Stimulated activated CD8-positive, alpha-beta memory T cell treated with anti-CD3 and anti-CD28 coated beads, Interleukin-7, amount 100 ng/mL, for 48 hours (primary cell): Measurements from ENCODE around the gene VWA8.

Experiments
- DNase-seq, 2 donors: peaks; one replicate each; pipeline ENCODE4 v3.0.0-alpha.2; 2020; ENCODE audit warnings: low read depth in 1 of 2; ENCODE audit errors: extremely low read depth in 1 of 2

Gene VWA8

DNA sequence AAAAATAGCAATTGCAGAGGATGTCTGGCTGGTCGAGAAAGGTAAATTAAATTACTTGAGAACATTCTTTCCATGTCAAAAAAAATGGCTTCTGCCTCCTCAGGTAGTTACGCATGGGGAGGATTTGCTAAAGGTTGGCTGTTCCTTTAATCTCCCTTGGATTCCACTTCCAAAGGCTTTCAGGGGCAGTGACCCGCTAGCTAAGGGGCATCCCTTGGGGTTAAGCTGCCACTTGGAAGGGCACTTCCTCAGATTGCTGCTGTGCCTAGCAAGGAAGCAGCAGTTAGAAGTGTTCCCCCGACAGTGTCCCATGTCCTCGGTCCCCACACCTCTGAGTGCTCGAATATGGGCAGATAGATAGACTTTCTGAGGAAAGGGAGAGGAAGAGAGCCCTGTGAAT is 395.1 kb downstream of the VWA8 start:
- no peak for DNase-seq

DNA sequence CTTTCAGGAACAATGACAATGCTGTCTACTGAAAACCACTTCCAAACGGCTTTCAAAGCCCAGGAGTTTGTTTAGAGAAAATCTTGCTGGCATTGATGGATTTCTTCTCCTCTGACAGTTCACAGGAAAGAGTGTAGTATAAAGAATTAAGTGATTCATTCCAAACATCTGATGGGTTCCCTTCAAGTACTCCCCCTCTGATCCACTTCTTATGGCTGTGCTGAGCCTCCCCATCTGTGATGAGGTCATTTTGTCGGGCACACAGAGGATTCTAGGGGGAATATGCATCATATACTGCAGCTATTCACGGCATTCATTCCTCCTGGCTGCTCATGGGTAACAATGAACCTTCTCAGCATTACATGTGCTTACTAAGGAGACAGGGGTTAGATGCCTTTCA is 395.7 kb downstream of the VWA8 start:
- no peak for DNase-seq

- DNase-seq: no peak
These were observed 396.9 kb downstream of the VWA8 start for GRCh38 chr13:41563984-41564365.

DNA sequence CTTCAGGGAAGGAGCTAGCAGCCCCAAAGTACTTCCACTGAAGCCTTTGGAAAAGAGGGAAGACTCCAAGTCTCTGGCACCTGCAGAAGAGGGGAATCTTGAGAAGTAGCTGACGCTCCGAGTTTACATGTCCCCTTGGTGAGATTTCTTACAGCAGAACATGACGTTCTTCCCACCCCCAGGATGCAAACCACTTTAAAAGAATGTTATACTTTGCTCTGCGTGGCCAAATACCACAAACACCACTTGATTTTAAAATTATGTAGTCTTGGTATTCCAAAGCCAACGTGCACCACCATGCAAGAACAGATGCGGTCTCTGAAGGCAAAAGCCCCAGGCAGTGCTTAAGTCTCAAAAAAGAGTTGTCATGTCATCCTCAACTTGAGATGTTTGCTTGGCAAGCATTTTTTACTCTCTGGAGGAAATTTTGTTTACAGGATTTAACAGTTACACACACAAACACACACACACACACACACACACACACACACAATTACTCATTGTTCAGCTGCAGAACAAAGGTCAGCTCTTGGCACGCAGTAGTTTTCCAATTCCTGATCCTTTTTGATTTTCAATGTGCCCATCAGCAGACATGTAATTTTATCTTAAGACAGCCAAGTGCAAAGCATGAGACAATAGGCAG is 397.4 kb downstream of the VWA8 start:
- no peak for DNase-seq

DNA sequence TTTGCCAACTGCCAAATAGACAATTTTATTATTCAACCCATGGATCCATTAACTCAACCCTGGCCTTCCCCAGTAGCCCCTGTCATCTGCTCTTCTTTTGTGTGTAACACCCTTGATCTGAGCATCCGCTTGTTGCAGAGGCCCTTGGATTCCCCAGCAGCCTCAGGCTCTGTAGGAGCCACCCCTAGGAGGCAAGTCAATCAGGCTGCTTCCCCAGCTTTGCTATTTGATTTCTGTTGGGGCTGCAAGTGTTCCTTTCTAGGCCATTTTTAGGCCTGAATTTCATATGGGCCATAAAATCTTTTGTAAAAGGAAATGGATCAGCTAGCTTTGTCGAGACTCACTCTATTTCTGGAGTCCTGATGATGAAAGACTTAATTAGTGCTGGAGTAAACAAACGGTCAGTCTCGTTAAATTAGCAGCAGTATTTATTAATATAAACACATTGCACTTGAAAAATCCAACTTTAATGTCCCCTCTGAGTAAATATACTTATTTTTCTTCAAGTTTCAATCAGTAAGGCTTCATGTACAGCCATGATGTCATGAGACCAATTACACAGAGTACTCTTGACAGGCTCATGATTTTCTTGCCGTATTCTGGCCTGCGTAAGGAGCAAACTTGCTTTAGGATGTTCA is 398.2 kb downstream of the VWA8 start:
- DNase-seq: no peak

DNA sequence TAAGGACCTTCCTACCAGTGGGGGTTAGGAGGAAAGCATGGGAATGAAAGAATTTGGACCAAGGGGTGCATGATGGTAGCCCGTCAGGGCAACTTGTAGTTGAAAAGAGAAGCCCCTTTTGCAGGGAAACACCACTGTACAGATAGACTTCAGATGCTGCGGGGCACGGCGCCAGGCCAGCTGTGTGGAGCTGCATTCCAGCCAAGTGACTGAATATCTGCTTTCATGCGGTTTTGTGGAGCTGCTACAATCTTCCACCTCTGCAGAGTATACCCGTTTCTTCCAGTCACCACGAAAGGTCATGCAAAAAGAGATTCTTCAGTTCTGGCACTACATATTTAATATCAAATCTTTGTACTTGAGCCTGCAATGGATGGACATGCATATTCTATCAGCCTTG is 398.8 kb downstream of the VWA8 start:
- DNase-seq: no peak

DNA sequence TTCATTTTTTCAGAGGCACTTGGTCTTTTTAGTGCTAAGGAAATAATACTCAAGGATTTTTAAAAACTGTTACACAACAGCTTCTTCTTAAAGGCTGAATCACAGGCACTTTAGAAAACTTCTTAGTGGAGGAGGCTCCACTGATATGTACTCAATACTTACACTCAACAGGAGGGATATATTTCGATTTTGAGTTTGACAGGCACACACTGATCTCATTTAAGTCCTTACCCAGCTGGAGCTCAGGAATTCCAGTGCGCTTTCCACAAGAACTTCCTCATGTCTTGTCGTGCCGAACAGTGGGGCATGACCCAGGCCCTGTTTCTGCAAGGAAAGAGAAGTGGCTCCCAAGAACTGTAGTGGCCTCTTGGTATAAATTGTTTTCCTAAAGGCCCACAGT is 399.7 kb downstream of the VWA8 start:
- DNase-seq: no peak

GRCh38 chr13:41558781-41559560 is 401.9 kb downstream of the VWA8 start:
- DNase-seq: no peak

DNA sequence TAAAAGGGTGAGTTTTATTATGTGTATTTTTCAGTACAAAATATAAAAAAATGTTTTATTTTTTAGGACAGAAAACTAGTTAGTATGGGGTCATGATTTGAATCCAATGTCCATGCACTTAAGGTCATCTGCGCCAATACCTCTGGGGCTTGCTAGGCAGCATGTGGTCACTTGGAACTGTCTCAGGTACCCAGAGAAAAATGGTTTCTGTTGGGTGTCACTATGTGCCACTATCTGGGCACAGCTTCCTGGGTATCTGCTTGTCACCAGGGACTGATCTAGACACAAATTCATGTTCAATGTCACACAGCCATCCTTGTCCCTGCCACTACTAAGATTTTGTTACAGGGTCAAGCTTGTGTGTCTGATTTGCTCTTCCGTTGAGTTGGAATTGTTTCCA is 403.2 kb downstream of the VWA8 start:
- no peak for DNase-seq

- peak; percentile 28 to 47 for DNase-seq
These were observed 406.1 kb downstream of the VWA8 start for GRCh38 chr13:41554626-41555386.

- no peak for DNase-seq
These were observed 406.7 kb downstream of the VWA8 start for GRCh38 chr13:41554180-41554579.

DNA sequence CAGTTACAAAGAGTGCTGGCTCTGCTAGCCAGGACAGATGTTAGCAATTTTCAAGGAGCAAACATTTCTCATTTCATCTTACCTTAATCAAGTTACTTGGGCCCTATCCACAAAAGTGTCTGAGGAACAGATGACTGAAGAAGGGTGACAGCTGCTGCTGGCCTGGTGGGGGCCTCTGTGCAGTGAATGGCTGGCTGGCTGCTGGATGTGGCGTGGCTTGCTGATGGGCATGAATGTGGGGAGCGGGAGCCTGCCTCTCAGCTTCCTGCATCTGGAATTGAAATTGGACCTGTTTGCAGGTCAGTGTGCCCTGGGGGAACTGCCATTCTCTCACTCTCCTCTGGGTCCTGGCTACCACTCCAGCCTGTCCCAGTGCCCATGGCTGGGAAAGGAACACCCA is 408.9 kb downstream of the VWA8 start:
- DNase-seq: no peak

- no peak for DNase-seq
These were observed 410.6 kb downstream of the VWA8 start for GRCh38 chr13:41550276-41550675.

GRCh38 chr13:41549491-41549890 is 411.4 kb downstream of the VWA8 start:
- no peak for DNase-seq

DNA sequence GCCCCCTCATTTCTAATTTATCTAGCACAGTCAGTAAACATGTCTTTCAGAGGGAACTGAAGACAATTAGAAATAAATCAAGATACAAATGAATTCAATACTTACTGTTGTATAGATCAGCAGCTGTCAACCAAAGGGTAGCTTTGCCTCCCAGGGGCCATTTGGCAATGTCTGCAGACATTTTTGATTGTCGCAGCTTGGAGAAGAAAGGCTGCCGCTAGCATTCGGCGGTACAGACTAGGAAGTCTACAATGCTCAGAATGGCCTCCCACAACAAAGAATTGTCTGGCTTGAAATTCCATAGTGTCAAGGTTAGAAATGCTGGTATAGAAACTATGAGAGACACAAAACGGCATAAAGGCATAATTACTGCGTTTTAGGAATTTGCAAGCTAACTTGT is 412.0 kb downstream of the VWA8 start:
- no peak for DNase-seq

GRCh38 chr13:41548031-41548430 is 412.9 kb downstream of the VWA8 start:
- DNase-seq: no peak

- DNase-seq: no peak
These were observed 413.5 kb downstream of the VWA8 start for GRCh38 chr13:41547251-41548000.

DNA sequence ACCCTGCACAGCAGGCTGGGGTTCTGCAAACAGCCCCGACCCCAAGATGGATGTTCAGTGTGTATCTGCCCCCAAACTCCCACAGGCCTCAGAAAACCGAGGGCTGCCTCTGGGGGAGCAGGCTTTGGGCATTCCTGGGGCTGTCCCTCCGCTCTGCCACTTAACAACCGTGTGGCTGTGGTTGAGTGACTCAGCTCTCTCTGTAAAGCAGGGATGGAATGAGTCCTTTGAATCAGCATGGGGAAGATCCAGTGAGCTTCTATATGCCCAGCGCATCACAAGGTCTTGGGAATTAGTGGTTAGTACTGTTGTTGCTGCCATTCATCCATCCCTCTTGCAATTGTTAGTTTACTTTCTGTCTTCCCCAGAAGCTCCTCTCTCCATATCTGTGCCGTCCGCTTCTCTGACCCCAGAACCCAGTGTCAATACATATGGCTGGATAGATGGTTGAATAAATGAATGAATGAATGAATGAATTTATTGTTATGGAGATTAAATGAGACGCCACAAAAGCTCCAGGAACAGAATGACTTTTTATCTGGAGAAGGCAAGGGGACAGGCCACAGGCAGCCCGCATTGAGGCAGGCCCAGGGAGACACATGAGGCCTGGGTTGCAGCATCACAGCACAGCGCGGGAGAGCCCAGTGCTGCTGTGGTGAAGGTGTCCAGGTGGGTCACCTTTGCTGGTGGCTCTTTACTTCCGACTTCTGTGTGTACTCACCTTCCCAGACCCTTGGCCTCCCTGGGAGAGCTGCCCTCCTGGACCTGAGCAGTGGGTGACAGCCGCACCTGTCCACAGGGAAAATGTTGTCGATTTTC is 414.3 kb downstream of the VWA8 start:
- DNase-seq: peak in 1 of 2 donors; percentile 39

- no peak for DNase-seq
These were observed 415.5 kb downstream of the VWA8 start for GRCh38 chr13:41545432-41545707.

GRCh38 chr13:41543664-41544300 is 417.1 kb downstream of the VWA8 start:
- DNase-seq: no peak
